Activated CD4-positive, CD25-positive, alpha-beta regulatory T cell treated with anti-CD3 and anti-CD28 coated beads, Interleukin-2, amount 50 U/mL, for 24 hours (primary cell): ENCODE measurements around the gene SHC4.
"Not testable (repeated sequence)": the region's sequence is repeated elsewhere in the genome, so short reads cannot be mapped to it uniquely, and the experiment has no call there.

Source experiments
- ATAC-seq, 2 donors: fragments of 150-1000 bp; cut with Tn5 transposase; one replicate each; pipeline ENCODE4 v1.10.0; 2021; ENCODE audit warnings: mild to moderate bottlenecking in 1 of 2, moderate library complexity in 1 of 2

Gene SHC4, protein sequence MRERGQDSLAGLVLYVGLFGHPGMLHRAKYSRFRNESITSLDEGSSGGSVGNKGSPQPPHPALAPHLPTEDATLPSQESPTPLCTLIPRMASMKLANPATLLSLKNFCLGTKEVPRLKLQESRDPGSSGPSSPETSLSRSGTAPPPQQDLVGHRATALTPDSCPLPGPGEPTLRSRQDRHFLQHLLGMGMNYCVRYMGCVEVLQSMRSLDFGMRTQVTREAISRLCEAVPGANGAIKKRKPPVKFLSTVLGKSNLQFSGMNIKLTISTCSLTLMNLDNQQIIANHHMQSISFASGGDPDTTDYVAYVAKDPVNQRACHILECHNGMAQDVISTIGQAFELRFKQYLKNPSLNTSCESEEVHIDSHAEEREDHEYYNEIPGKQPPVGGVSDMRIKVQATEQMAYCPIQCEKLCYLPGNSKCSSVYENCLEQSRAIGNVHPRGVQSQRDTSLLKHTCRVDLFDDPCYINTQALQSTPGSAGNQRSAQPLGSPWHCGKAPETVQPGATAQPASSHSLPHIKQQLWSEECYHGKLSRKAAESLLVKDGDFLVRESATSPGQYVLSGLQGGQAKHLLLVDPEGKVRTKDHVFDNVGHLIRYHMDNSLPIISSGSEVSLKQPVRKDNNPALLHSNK

GRCh38 chr15:48963524-48964113 lies at the start of gene SHC4:
TSS of gene SHC4 (minus strand) at chr15:48963919. CDS start at chr15:48963015, 904 bp downstream.
- peak; percentile 58 to 65 for ATAC-seq

GRCh38 chr15:48999314-48999713 lies 35.6 kb upstream of the SHC4 start:
- no peak for ATAC-seq

GRCh38 chr15:48996276-48996675 lies 32.6 kb upstream of the SHC4 start:
- ATAC-seq: no peak

DNA sequence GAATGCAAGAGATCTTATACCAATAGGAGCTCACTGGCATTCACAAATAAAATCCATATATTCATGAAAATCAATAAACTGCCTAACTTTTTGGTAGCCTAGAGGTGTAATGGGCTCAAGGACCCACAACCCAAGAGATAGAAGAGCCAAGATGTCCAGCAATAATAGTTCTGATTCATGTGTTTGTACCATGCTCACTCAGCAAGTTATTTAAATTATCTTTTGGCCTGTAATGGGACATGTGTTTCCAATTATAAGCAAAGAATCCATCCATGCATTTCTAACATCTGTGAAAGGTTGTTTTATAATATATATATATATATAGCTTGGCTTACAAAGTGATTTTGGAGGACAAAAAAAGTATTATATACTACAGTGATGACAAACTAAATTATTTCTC lies 29.7 kb upstream of the SHC4 start:
- no peak for ATAC-seq

GRCh38 chr15:48992545-48992944 lies 28.8 kb upstream of the SHC4 start:
- peak in 1 of 2 donors; percentile 48 for ATAC-seq

- ATAC-seq: no peak
Observed at GRCh38 chr15:48992096-48992495, 28.4 kb upstream of the SHC4 start.

- no peak for ATAC-seq
Observed at GRCh38 chr15:48989170-48989569, 25.5 kb upstream of the SHC4 start.

DNA sequence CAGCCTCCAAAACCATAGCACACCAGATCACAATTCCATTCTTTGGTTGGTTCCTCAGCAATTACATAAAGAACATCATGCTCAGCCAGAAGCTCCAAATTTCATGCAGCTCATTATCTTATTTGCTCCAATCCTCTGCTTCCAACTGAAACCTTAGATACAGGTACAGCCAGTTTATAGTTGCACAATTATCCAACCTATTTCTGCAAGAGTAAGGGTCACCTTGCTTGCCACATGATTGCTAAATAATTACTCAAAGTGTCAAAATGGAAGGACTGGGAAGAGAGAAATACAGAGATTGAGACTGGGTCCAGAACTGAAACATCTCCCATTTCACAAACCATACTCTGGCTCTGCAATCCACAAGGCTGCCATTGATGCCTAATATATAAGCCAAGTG lies 23.4 kb upstream of the SHC4 start:
- no peak for ATAC-seq

DNA sequence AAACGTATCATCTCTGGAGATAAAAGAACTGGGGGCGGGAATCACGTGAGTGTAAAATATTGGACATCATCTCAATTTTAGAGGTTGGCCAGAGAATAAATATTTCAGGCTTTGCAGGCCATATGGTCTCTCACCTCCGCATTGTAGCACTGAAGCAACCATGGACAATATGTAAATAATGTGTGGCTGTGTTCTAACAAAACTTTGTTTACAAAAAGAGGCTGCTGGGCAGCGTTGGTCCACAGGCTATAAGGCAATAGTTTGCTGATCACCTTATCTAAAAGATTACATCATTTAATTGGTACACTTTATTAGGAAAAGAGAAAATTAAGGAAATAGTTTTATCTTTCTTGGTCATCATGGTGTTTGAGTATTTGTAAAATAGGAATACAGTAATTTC lies 22.5 kb upstream of the SHC4 start:
- ATAC-seq: no peak

GRCh38 chr15:48985516-48985915 lies 21.8 kb upstream of the SHC4 start:
- ATAC-seq: no peak

DNA sequence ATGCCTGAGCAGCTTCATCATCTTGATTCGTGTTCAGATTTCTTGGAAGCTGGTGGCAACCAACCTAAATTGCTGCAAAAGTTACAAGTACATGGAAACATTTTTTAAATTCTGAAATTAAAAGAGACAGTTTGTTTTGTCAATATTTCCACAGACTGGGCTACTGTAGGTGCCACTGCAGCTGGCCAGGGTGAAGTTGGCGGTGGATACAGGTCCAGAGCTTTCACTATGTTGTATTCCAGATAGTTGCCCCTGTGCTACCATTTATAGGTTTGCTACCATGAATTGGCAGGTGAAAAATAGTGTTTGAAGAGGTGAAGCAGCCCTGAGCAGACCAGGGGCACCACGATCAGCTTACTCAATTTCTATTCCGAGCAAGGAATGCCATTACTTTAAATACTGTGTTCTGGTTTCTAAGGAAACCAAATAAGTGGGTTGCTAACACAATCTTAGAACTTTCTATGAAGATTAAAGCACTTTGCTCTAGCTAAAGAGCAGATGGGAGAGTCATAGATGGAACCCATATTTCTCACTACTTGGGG lies 21.2 kb upstream of the SHC4 start:
- ATAC-seq: no peak

DNA sequence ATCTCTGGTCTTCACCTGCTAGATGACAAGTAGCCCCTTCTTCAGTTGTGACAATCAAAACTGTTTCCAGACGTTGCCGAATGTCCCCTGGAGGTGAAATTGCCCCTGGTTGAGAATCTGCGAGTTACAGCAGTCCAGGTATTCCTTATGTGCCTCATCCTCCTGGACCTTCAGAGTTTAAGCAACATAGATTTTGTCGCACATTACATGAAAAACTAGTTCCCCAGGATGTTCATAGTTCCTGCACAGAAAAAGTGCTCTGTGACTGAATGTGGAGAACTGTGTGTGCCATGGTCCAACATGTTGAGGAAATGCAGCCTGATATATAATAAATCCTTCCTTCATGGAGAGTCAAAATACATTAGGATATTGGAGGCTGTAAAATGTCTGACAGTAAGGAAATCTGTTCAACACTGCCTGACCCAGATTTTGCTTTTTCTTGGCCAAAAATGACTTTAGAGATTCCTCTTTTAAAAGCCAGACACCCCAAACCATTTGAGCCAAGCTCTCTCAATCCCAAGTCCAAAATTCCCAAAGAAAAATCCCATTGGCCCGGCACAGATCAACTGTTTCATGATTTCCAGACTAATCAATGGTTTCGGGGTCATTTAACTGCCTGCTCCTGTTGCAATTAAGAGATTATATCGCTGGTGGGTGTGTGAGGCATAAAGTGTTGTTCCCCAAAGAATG lies 20.4 kb upstream of the SHC4 start:
- no peak for ATAC-seq

DNA sequence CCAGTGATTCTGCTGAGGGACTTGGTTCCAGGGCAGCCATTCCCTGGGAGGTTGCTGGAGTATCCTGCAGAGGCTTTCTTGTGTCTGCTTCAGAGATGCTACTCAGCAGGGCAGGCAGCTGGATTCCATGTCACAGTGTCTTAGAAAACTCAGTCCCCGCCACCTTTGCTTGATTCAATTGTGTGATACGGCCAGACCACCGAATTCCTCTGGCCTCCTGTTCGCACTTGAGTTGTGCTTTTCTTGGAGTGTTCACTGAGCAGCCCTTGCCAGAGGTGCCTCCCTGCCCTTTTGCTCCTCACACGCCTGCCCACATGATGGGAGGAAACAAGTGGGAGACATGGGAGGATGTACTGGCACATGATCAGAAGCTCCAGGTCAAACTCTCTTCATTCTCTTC lies 19.6 kb upstream of the SHC4 start:
- ATAC-seq: no peak

DNA sequence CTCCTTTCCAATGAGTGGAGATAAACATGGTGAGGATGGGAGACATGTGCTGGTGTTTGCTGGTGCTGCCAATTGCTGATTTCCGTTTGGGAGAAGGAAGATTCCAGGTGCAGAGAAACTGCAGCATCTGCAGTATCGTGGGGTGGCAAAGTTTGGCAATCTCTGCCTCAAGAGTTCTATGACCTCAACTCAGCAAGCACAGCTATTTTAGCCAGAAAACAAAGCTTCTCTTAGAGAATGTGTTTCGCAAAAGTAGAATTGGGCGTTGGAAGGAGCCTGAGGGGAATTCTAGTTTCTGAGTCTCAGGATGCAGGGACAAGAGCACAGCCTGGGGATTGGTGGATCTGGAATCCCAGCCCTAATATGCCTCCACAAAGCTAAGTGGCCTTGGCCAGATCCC lies 18.2 kb upstream of the SHC4 start:
- no peak for ATAC-seq

GRCh38 chr15:48978638-48979037 lies 14.9 kb upstream of the SHC4 start:
- no peak for ATAC-seq

- no peak for ATAC-seq
Observed at GRCh38 chr15:48976444-48977088, 12.8 kb upstream of the SHC4 start.

GRCh38 chr15:48975472-48976419 lies 12.0 kb upstream of the SHC4 start:
- ATAC-seq: peak; percentile 95

DNA sequence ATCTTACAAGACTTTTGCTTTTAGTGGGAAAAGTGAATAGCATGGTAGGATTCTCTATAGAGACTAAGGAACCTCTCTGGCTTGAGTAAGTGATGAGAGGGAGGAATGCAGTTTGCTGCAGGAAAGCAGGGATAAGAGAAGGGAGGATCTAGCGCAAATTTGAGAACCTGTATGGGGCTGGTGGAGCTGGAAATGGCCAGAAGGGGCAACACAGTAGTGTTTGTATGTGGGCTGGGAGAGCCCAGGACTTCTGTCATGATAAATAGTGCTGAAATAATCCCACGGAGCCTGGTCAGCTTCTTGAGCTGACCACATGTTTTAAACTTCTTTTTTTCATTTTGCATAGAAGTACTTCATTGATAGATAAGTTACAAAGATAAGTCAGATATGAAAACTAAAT lies 11.2 kb upstream of the SHC4 start:
- ATAC-seq: no peak

DNA sequence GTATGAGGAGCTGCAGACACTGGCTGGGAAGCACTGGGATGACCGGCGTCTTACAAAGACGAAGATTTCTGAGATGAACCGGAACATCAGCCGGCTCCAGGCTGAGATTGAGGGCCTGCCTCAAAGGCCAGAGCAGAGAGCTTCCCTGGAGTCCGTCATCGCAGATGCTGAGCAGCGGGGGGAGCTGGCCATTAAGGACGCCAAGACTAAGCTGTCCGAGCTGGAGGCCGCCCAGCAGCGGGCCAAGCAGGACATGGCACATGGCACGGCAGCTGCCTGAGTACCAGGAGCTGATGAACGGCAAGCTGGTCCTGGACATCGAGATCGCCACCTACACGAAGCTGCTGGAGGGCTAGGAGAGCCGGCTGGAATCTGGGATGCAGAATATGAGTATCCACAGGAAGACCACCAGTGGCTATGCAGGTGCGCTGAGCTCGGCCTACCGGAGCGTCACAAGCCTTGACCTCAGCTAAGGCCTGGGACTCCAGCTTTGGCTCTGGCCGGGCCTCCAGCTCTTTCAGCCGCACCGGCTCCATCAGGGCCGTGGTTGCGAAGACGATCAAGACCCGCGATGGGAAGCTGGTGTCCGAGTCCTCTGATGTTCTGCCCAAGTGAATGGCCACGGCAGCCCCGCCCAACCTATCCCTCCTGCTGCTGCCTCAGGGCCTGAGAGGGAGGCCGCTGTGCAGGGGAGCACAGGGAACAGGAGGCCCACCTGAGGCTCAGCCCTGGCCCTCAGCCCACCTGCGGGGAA lies 9.2 kb upstream of the SHC4 start:
- ATAC-seq: no peak

GRCh38 chr15:48970926-48971325 lies 7.2 kb upstream of the SHC4 start:
- not testable (repeated sequence) for ATAC-seq

DNA sequence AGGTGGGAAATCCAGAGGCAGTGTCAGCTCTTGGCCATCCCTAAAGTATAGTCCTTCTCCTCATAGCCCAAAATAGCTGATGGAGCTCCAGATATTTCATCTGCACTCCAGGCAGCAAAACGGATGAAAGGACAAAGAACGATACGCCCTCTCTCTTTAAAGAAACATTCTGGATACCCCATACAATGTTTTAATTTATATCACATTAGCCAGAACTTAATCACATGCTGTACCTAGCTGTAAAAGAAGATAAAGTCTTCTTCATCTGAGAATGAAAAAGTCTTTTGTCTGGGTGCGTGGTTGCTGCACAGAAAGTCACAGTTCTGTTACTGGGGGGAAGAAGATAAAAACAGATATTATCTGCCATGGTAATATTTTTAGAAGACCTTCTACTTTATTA lies 4.3 kb upstream of the SHC4 start:
- no peak for ATAC-seq
